Measurements from ENCODE around the gene KRTAP4-9. TPM values are rescaled to one million over a fixed set of nuclear protein-coding genes. Genes with fewer than 3 reads are reported as not detected.

KRTAP4-9 gene
- total and polyA plus RNA-seq, 9 of the 15 experiments (the other 6 are each of a cell fraction or from before 2014, with no cell fraction given), result not detected

- TF ChIP-seq ARID3A (IDR thresholded peaks at IDR 0.05; ENCODE audit: borderline replicate concordance, low read depth, low read length), result no peak
- no peak for TF ChIP-seq BCL6 (CRISPR knock-in tag; IDR thresholded peaks at IDR 0.05)
- no peak for TF ChIP-seq GABPA (tag; conservative IDR thresholded peaks at IDR 0.05; ENCODE audit: low read depth)
- TF ChIP-seq RAD21 (CRISPR knock-in tag; conservative IDR thresholded peaks at IDR 0.05 in 1 of 2, IDR thresholded peaks at IDR 0.05 in 1 of 2), result 0 out of 4 replicates have a peak, but pooled peaks of 1 of the 2 experiments have one; percentile 11
- peak; percentile 23 for TF ChIP-seq FOS (IDR thresholded peaks at IDR 0.05; ENCODE audit: extremely low read depth, insufficient read length)
- peak; percentile 66; the same call in 1 of the 2 replicates for TF ChIP-seq TEAD4 (IDR thresholded peaks at IDR 0.05; ENCODE audit: low read length)
- no peak for TF ChIP-seq TEAD4 (CRISPR knock-in tag; IDR thresholded peaks at IDR 0.05; ENCODE audit: borderline replicate concordance)
- peak; percentile 45; the same call in 1 of the 2 replicates for TF ChIP-seq MYNN (IDR thresholded peaks at IDR 0.05)
- TF ChIP-seq MYNN (CRISPR knock-in tag; IDR thresholded peaks at IDR 0.05), result no peak
- peak; percentile 99 for TF ChIP-seq FOSL1 (tag; conservative IDR thresholded peaks at IDR 0.05)
- no peak for TF ChIP-seq SLC30A9 (CRISPR knock-in tag; IDR thresholded peaks at IDR 0.05)
- TF ChIP-seq MAZ (CRISPR knock-in tag; conservative IDR thresholded peaks at IDR 0.05 in 1 of 2, IDR thresholded peaks at IDR 0.05 in 1 of 2), result 0 out of 4 replicates have a peak, but pooled peaks of 1 of the 2 experiments have one; percentile 33
- peak; percentile 79; the same call in 1 of the 2 replicates for TF ChIP-seq SMARCA4 (IDR thresholded peaks at IDR 0.05)
- no peak for TF ChIP-seq HMG20B (CRISPR knock-in tag; IDR thresholded peaks at IDR 0.05)
- TF ChIP-seq RBM39 (optimal IDR thresholded peaks at IDR 0.05; ENCODE audit: low read depth, low read length), result no peak
- TF ChIP-seq, protein P1, sequence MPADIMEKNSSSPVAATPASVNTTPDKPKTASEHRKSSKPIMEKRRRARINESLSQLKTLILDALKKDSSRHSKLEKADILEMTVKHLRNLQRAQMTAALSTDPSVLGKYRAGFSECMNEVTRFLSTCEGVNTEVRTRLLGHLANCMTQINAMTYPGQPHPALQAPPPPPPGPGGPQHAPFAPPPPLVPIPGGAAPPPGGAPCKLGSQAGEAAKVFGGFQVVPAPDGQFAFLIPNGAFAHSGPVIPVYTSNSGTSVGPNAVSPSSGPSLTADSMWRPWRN (IDR thresholded peaks at IDR 0.05; ENCODE audit: low read depth), result 0 out of 2 replicates have a peak, but pooled peaks have one; percentile 55
- TF ChIP-seq L3MBTL2 (IDR thresholded peaks at IDR 0.05), result peak; percentile 99
- no peak for TF ChIP-seq ZNF778 (CRISPR knock-in tag; IDR thresholded peaks at IDR 0.05)
- no peak for TF ChIP-seq ZNF586 (CRISPR knock-in tag; conservative IDR thresholded peaks at IDR 0.05)
- TF ChIP-seq, protein P2, sequence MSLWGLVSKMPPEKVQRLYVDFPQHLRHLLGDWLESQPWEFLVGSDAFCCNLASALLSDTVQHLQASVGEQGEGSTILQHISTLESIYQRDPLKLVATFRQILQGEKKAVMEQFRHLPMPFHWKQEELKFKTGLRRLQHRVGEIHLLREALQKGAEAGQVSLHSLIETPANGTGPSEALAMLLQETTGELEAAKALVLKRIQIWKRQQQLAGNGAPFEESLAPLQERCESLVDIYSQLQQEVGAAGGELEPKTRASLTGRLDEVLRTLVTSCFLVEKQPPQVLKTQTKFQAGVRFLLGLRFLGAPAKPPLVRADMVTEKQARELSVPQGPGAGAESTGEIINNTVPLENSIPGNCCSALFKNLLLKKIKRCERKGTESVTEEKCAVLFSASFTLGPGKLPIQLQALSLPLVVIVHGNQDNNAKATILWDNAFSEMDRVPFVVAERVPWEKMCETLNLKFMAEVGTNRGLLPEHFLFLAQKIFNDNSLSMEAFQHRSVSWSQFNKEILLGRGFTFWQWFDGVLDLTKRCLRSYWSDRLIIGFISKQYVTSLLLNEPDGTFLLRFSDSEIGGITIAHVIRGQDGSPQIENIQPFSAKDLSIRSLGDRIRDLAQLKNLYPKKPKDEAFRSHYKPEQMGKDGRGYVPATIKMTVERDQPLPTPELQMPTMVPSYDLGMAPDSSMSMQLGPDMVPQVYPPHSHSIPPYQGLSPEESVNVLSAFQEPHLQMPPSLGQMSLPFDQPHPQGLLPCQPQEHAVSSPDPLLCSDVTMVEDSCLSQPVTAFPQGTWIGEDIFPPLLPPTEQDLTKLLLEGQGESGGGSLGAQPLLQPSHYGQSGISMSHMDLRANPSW (CRISPR knock-in tag; IDR thresholded peaks at IDR 0.05), result no peak
- TF ChIP-seq, protein P3, sequence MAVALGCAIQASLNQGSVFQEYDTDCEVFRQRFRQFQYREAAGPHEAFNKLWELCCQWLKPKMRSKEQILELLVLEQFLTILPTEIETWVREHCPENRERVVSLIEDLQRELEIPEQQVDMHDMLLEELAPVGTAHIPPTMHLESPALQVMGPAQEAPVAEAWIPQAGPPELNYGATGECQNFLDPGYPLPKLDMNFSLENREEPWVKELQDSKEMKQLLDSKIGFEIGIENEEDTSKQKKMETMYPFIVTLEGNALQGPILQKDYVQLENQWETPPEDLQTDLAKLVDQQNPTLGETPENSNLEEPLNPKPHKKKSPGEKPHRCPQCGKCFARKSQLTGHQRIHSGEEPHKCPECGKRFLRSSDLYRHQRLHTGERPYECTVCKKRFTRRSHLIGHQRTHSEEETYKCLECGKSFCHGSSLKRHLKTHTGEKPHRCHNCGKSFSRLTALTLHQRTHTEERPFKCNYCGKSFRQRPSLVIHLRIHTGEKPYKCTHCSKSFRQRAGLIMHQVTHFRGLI (CRISPR knock-in tag; IDR thresholded peaks at IDR 0.05), result peak; percentile 10; the same call in 1 of the 2 replicates
- no peak for TF ChIP-seq PTRF (tag; IDR thresholded peaks at IDR 0.05)
Measured at GRCh38 chr17:41065829-41066624, 39.2 kb upstream of the KRTAP4-9 start, which contains the start of gene KRTAP2-4 (continued).
